Measurements from ENCODE around the gene DOK7. TPM values are rescaled to one million over a fixed set of nuclear protein-coding genes. Genes with fewer than 3 reads are reported as not detected.

DOK7 gene
- total RNA-seq, 1 experiment from 2014 or later, result 0.26 TPM

DNA sequence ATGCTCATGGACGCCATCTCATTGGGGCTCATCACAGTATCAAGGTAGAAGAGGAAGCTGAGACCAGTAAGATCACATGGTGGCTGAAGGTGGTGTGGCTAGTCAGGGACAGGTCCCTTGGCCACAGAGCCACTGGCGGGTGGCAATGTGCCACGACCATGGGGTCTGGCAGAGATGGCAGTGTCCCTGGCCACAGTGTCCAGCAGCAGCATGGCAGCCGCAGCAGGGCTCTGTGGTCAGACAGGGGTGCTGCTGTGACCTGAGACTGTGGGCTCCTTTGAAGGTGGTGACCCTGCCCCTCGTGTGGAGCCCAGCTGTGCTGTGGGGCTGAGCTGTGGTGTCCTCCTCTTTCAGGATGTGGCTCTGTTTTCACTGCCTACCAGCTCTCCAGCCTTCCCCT is 2.2 kb upstream of the DOK7 start:
- Histone ChIP-seq H3K23ac (ENCODE audit: insufficient read length, low read depth, low read length) (no peak overlapping the region), H2AK5ac (ENCODE audit: insufficient read length, low read length) (no peak overlapping the region), H3K18ac (ENCODE audit: insufficient read length, low read depth, low read length) (no peak overlapping the region), H4K5ac (ENCODE audit: insufficient read length, low read depth, low read length) (no peak overlapping the region), H2BK120ac (ENCODE audit: low read depth, low read length, poor library complexity, severe bottlenecking) (no peak overlapping the region), H3K4me2 (ENCODE audit: insufficient read depth, insufficient read length, low read length) (no peak overlapping the region), H3K14ac (ENCODE audit: insufficient read depth, low read length) (no peak overlapping the region; the same call in 1 of the 2 replicates), H3K27ac (ENCODE audit: insufficient read length, low read depth, low read length) (no peak overlapping the region), H4K91ac (ENCODE audit: insufficient read length, low read depth, low read length) (no peak overlapping the region), H3T11ph (ENCODE audit: low read length) (no peak overlapping the region), H3K79me1 (ENCODE audit: insufficient read depth, low read depth, low read length, poor library complexity, severe bottlenecking) (no peaks in the 10 kb centered on the region), H3K23me2 (ENCODE audit: insufficient read length, low read depth, low read length, poor library complexity, severe bottlenecking) (no peaks in the 10 kb centered on the region), H3K56ac (ENCODE audit: insufficient read length, low read depth, low read length) (no peak overlapping the region), H2BK5ac (ENCODE audit: insufficient read length, low read length) (no peak overlapping the region), H3K4ac (ENCODE audit: low read depth, low read length) (no peak overlapping the region), H2BK12ac (ENCODE audit: insufficient read length, low read depth, low read length) (no peak overlapping the region), H2BK20ac (ENCODE audit: low read depth, low read length, poor library complexity, severe bottlenecking) (no peak overlapping the region), H3K27me3 (ENCODE audit: insufficient read depth, low read length) (peaks cover 2% of the 10 kb centered on the region; the same call in 1 of the 2 replicates), H4K20me1 (ENCODE audit: control insufficient read depth, insufficient read depth, insufficient read length) (no peaks in the 10 kb centered on the region), H3K79me2 (ENCODE audit: insufficient read depth, low read length) (no peaks in the 10 kb centered on the region), H3K4me1 (ENCODE audit: insufficient read depth, low read length) (no peaks in the 10 kb centered on the region), H2AFZ (ENCODE audit: low read length) (no peak overlapping the region), H2BK15ac (ENCODE audit: low read depth, low read length) (no peak overlapping the region), H3K9ac (ENCODE audit: extremely low read depth, insufficient read length, low read length) (no peak overlapping the region), H3K9me3 (ENCODE audit: control insufficient read depth, low read depth, low read length) (no peaks in the 10 kb centered on the region), H4K8ac (replicated peaks; ENCODE audit: insufficient read length, low read depth, low read length) (no peak overlapping the region)
- peaks cover 86% of the 10 kb centered on the region for H3K27me3 Mint-ChIP-seq (ENCODE audit: low read depth)
- no peak for TF ChIP-seq CTCF (conservative IDR thresholded peaks at IDR 0.05)
- WGBS (ENCODE audit: extremely low coverage, insufficient read length, low lambda C conversion rate), result no CpG with 5 or more reads among the region's 5 CpGs
- no peak for DNase-seq
- no peak overlapping the region for H3K4me3 Mint-ChIP-seq
- H3K27ac Mint-ChIP-seq, result no peak overlapping the region
- H3K4me1 Mint-ChIP-seq, result peaks cover 5 to 6% of the 10 kb centered on the region in 2 experiments; a peak in 2 of 4 replicates
- peaks cover under 1 to 3% of the 10 kb centered on the region in 2 experiments; a peak in 3 of 5 replicates for H3K9me3 Mint-ChIP-seq
- H3K36me3 Mint-ChIP-seq (ENCODE audit: insufficient read depth in 1 of 3, low read depth in 3 of 3), result peaks cover 0 to 5% (median 0%) of the 10 kb centered on the region in 3 experiments; a peak in 1 of 7 replicates

All from H9 (cell line).